PC-9 (cell line): ENCODE results near the gene PGAM1.
"Not testable (repeated sequence)": the region's sequence is repeated elsewhere in the genome, so short reads cannot be mapped to it uniquely, and the experiment has no call there.

Experiments
- CTCF ChIP-seq: fragments of 200-600 bp; sonication (generic); conservative IDR thresholded peaks from 2 replicates; pipeline ENCODE4 v1.6.1; 2017; ENCODE audit warnings: mixed run types, antibody characterized with exemption, mild to moderate bottlenecking, moderate library complexity
- EZH2 ChIP-seq: fragments of 200-600 bp; sonication (generic); IDR thresholded peaks from 2 replicates; pipeline ENCODE4 v1.8.0; 2017; ENCODE audit warnings: antibody characterized with exemption, low read depth

- TF ChIP-seq CTCF, EZH2: not testable (repeated sequence)
These were observed 2.3 kb upstream of the PGAM1 start for GRCh38 chr10:97423757-97424098.
